Measurements from ENCODE around the gene BORA. TPM values are rescaled to one million over a fixed set of nuclear protein-coding genes. Genes with fewer than 3 reads are reported as not detected.

Gene BORA
- total and polyA plus RNA-seq, 12 donors, result 0.66 to 6.0 (median 1.8) TPM

- Histone ChIP-seq H3K27me3 (no peaks in the 10 kb centered on the region), H3K36me3 (replicated peaks in 1 of 2) (peaks cover 0 to 5% of the 10 kb centered on the region in 2 donors), H3K4me3 (no peak overlapping the region), H3K27ac (no peak overlapping the region), H3K4me1 (replicated peaks in 1 of 2) (no peaks in the 10 kb centered on the region), H3K9me3 (replicated peaks in 1 of 3) (no peaks in the 10 kb centered on the region)
- WGBS, 4 donors, result 87 to 100% (median 96%) methylated on average over 1 of the region's 1 CpG
- intact Hi-C loops (cut with DNase I), result no loop called here
- TF ChIP-seq POLR2A (IDR thresholded peaks at IDR 0.05) (no peak), CTCF (IDR thresholded peaks at IDR 0.05) (no peak)
- DNase-seq, result no peak
These were observed 76.6 kb downstream of the BORA start for GRCh38 chr13:72804301-72804700.

Small RNA genes lying within 50 kb of the gene (small RNA-seq; reads per million reads assigned to genes)
- 0 reads per million in 2 donors for gene RNU6-80P

Other genes with a start within 250 kb of the BORA start
- 10 to 100 TPM in 2 of 9 donors, 1 to 10 TPM in 7; 4.9 to 10.4 (median 8.1) TPM for gene MZT1, start 294 bp upstream of the BORA start, total RNA-seq
- 10 to 100 TPM in 1 of 3 donors, 1 to 10 TPM in 2; 8.1 to 11.3 (median 8.3) TPM for gene MZT1, start 294 bp upstream of the BORA start, polyA plus RNA-seq
- gene DIS3, start 54.0 kb downstream of the BORA start, total RNA-seq, result 10 to 100 TPM in 8 of 9 donors, 1 to 10 TPM in 1; 7.6 to 30.7 (median 21.8) TPM
- 10 to 100 TPM in 1 of 3 donors, 1 to 10 TPM in 2; 7.8 to 30.1 (median 8.3) TPM for gene DIS3, start 54.0 kb downstream of the BORA start, polyA plus RNA-seq
- 10 to 100 TPM in 7 of 9 donors, 1 to 10 TPM in 2; 3.9 to 24.7 (median 14.4) TPM for gene PIBF1, start 54.2 kb downstream of the BORA start, total RNA-seq
- 10 to 100 TPM; 18.6 to 23.6 (median 21.7) TPM for gene PIBF1, start 54.2 kb downstream of the BORA start, polyA plus RNA-seq